Lower leg skin (tissue), 4 donors: Measurements from ENCODE around the gene SCYL1. TPM values are rescaled to one million over a fixed set of nuclear protein-coding genes. Genes with fewer than 3 reads are reported as not detected.

ENCODE experiments used
- DNase-seq, 2 donors: peaks; one replicate each; pipeline ENCODE4 v3.0.0-alpha.2; 2019; ENCODE audit warnings: low spot score in 2 of 2
- H3K4me3 ChIP-seq: fragments of 200-600 bp; sonication (generic); 2 replicates; pipeline ENCODE4 v1.5.1; 2017; ENCODE audit warnings: mild to moderate bottlenecking, low read depth; ENCODE audit not compliant: poor library complexity, severe bottlenecking
- POLR2A ChIP-seq, 2 donors: fragments of 450-650 bp; IDR thresholded peaks; one replicate each; pipeline ENCODE4 v1.6.1; 2016 to 2017; ENCODE audit warnings: antibody characterized with exemption in 2 of 2, mild to moderate bottlenecking in 1 of 2, moderate library complexity in 1 of 2
- WGBS, 2 donors: methylation state at CpG; one replicate each; pipeline ENCODE4 v1.1.5; 2018; 5-methylcytosine and 5-hydroxymethylcytosine counted together
- intact Hi-C: fragments of 100-400 bp; cut with DNase I; formaldehyde crosslinking; loops from one replicate; pipeline ENCODE4 v1.15.0; 2023; ENCODE audit warnings: low total_unique reads
- total RNA-seq, 4 donors: library from RNA; depleted of rRNA; stranded (reverse); fragments of >200 nt; gene quantifications; one replicate each; pipeline ENCODE4 v1.1.0, GENCODE V29; 2016
- TF ChIP-seq, protein P1 (sequence below), 3 donors: fragments of 450-650 bp; IDR thresholded peaks; one replicate each; pipeline ENCODE4 v1.5.1; 2016; ENCODE audit warnings: antibody characterized with exemption in 3 of 3, mild to moderate bottlenecking in 3 of 3, moderate library complexity in 2 of 3

SCYL1 gene
- total RNA-seq, 4 donors from 2014 or later: 73.1 to 103 (median 89.5) TPM

DNA sequence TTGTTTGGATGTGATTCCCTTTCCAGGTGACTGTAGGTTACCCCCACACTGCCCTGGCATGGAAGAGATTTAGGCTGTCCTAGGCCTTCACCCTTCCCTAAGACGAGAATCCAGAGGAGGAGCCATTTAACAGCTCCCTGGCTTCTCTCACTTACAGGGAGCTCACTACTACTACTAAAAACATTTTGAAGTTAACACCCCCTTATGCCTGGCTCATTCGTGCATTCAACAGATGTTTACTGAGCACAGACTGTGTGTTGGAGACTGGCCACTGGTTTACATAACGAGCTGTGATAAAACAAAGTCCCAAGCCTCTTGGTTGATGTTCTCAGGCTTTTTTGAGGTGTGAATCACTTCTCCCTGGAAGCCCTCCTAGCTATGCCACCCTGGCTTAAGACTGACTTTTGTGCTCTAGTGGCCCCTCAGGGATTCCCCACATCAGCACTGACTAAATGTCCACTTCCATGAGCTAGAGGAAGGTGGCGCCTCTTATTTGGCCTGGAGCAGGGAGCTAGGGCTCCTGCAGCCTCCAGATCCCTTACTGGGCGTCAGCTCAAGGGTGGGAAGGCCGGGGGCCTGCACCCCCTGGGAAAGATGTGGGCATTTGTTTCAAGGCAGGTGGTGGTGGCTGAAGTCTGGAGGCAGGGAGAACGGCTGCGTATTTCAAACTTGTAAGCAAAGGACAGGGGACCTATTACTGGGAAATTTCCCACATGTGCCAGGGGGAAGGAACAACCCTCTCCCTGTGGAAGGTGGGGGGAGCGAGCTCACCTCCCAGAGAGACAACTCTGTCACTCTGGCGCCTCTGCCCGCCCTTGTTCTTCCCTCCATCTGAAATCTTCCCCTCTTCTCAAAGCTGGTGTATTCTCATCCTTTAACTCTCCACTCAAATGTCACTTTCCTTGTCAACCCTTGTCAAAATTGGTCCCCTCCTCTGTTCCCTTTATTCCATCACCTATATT lies 45.4 kb upstream of the SCYL1 start:
- no peak for TF ChIP-seq POLR2A (IDR thresholded peaks at IDR 0.05)
- TF ChIP-seq, protein P1, sequence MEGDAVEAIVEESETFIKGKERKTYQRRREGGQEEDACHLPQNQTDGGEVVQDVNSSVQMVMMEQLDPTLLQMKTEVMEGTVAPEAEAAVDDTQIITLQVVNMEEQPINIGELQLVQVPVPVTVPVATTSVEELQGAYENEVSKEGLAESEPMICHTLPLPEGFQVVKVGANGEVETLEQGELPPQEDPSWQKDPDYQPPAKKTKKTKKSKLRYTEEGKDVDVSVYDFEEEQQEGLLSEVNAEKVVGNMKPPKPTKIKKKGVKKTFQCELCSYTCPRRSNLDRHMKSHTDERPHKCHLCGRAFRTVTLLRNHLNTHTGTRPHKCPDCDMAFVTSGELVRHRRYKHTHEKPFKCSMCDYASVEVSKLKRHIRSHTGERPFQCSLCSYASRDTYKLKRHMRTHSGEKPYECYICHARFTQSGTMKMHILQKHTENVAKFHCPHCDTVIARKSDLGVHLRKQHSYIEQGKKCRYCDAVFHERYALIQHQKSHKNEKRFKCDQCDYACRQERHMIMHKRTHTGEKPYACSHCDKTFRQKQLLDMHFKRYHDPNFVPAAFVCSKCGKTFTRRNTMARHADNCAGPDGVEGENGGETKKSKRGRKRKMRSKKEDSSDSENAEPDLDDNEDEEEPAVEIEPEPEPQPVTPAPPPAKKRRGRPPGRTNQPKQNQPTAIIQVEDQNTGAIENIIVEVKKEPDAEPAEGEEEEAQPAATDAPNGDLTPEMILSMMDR (IDR thresholded peaks at IDR 0.05): peak in 1 of 3 donors; percentile 8
- 39 to 47% methylated on average over 11 of the region's 11 CpGs for WGBS, 2 donors
- H3K4me3 ChIP-seq: no peak overlapping the region
- intact Hi-C loops: no loop called here
- peak in 1 of 2 donors; percentile 86 for DNase-seq

- intact Hi-C loops: no loop called here
Observed at GRCh38 chr11:65482306-65482850, 42.5 kb upstream of the SCYL1 start.

DNA sequence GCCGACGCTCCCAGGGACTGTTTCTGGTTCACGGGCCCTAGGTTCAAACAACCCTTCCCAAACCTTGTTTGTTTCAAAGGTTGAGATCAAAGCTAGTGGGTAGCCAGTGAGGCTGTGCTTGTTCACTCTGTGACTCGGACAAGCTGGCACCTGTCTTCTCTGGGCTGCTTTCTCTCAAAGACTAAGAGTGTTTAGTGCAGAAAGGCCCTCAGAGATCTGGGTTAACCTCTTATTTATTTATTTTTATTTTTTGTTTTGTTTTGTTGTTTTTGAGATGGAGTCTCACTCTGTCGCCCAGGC lies 39.0 kb upstream of the SCYL1 start:
- TF ChIP-seq POLR2A (IDR thresholded peaks at IDR 0.05): no peak
- TF ChIP-seq, protein P1 (IDR thresholded peaks at IDR 0.05): no peak
- no peak for DNase-seq
- intact Hi-C loops: no loop called here
- 36 to 41% methylated on average over 5 of the region's 5 CpGs for WGBS, 2 donors
- H3K4me3 ChIP-seq: no peak overlapping the region

More at GRCh38 chr11:65482306-65482850, 42.5 kb upstream of the SCYL1 start:
- H3K4me3 ChIP-seq: no peak overlapping the region
- TF ChIP-seq POLR2A (IDR thresholded peaks at IDR 0.05): no peak
- TF ChIP-seq, protein P1 (IDR thresholded peaks at IDR 0.05): no peak
- WGBS, 2 donors: 98 to 100% methylated on average over 2 of the region's 2 CpGs
- no peak for DNase-seq

DNA sequence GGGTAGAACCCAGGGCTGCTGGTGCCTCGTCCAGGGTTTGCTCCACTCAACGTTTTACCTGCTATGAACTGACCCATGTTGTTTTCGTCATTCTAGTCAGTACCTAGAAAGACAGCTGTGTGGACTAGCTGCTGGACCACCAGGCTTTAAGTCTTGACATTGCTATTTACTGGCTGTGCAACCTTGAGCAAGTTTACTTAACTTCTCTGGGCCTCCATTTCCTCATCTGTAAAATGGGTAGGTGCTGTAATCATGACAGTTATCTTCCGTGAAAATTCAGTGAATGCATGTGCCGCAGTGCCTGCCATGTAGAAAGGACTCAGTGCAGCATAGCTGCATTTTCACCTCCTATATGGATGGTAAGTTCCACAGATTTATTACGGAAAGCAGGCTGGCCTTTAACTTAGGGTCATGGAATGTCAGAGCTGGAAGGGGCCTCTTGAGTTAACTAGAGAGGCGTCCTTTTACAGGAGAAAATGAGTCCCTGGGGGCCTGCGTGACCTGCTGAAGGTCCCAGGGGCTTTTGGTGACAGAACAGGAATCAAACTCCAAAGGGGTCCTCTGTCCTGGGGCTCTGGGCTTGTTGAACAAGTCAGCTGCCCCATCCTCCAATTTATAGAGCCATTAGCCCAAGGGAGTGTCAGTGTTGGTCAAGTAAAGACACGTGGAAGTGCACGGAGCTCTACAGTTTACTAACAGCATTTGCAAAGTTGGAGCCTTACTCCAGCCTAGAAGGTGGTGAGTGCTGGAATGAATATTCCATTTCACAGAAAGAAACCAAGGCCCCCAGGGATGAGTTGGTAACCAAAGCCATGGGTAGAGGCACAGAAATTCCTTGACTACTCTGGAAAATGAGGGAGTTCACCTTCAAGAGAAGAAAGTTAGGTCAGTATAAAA lies 38.1 kb upstream of the SCYL1 start:
- intact Hi-C loops: no loop called here
- no peak overlapping the region for H3K4me3 ChIP-seq
- WGBS, 2 donors: 65 to 70% methylated on average over 10 of the region's 10 CpGs
- DNase-seq: peak in 1 of 2 donors; percentile 83
- TF ChIP-seq POLR2A (IDR thresholded peaks at IDR 0.05): no peak
- TF ChIP-seq, protein P1 (IDR thresholded peaks at IDR 0.05): no peak

- H3K4me3 ChIP-seq: no peak overlapping the region
- intact Hi-C loops: no loop called here
- 7 to 10% methylated on average over 16 to 17 of the region's 17 CpGs for WGBS, 2 donors
- no peak for TF ChIP-seq POLR2A (IDR thresholded peaks at IDR 0.05)
- TF ChIP-seq, protein P1 (IDR thresholded peaks at IDR 0.05): peak in 1 of 3 donors; percentile 16
- peak; percentile 99 to 100 for DNase-seq
Observed at GRCh38 chr11:65487467-65488272, 37.2 kb upstream of the SCYL1 start.
